Neural progenitor cell (in vitro differentiated cells): Measurements from ENCODE around the gene TK1. TPM values are rescaled to one million over a fixed set of nuclear protein-coding genes. Genes with fewer than 3 reads are reported as not detected.
A peak's percentile ranks its signal among the peaks of the same experiment; 100 is the strongest.

Experiments used
- DNase-seq: peaks from one replicate; pipeline ENCODE4 v3.0.0-alpha.2; 2016; ENCODE audit warnings: low spot score
- H2AFZ ChIP-seq: fragments of 200-600 bp; sonication (generic); replicated peaks from 2 replicates; pipeline ENCODE4 v1.6.1; 2016; ENCODE audit warnings: antibody characterized with exemption
- H3F3A ChIP-seq: fragments of 200-600 bp; sonication (generic); 2 replicates; pipeline ENCODE4 v1.6.1; 2016; ENCODE audit warnings: antibody characterized with exemption, low read depth
- H3K27ac ChIP-seq: fragments of 200-600 bp; sonication (generic); 2 replicates; pipeline ENCODE4 v1.5.1; 2016; ENCODE audit warnings: mild to moderate bottlenecking
- H3K27me3 ChIP-seq: fragments of 200-600 bp; sonication (generic); 2 replicates; pipeline ENCODE4 v1.6.1; 2016; ENCODE audit warnings: mild to moderate bottlenecking, moderate library complexity
- H3K36me3 ChIP-seq: fragments of 200-600 bp; sonication (generic); 2 replicates; pipeline ENCODE4 v1.5.1; 2016
- H3K4me1 ChIP-seq: fragments of 200-600 bp; sonication (generic); 2 replicates; pipeline ENCODE4 v1.6.1; 2016; ENCODE audit warnings: mixed run types
- H3K4me2 ChIP-seq: fragments of 200-600 bp; sonication (generic); 2 replicates; pipeline ENCODE4 v1.6.1; 2016
- H3K4me3 ChIP-seq: fragments of 200-600 bp; sonication (generic); 2 replicates; pipeline ENCODE4 v1.5.1; 2016
- H3K79me2 ChIP-seq: fragments of 200-600 bp; sonication (generic); 2 replicates; pipeline ENCODE4 v1.6.1; 2016; ENCODE audit warnings: low read depth
- H3K9ac ChIP-seq: fragments of 200-600 bp; sonication (generic); 2 replicates; pipeline ENCODE4 v1.6.1; 2016
- H3K9me3 ChIP-seq: fragments of 200-600 bp; sonication (generic); 2 replicates; pipeline ENCODE4 v1.5.1; 2016; ENCODE audit warnings: low read depth
- H4K20me1 ChIP-seq: fragments of 200-600 bp; sonication (generic); 2 replicates; pipeline ENCODE4 v1.6.1; 2016; ENCODE audit warnings: low read depth
- H3K27ac Mint-ChIP-seq: 3 replicates; pipeline ENCODE4 v1.8.0; 2021; ENCODE audit warnings: mixed read lengths
- H3K27me3 Mint-ChIP-seq: 2 replicates; pipeline ENCODE4 v1.8.0; 2022; ENCODE audit warnings: low read depth, mild to moderate bottlenecking, inconsistent platforms, moderate library complexity, mixed read lengths; ENCODE audit not compliant: insufficient read depth
- H3K36me3 Mint-ChIP-seq: 3 replicates; pipeline ENCODE4 v1.8.0; 2021; ENCODE audit warnings: mixed read lengths
- H3K4me1 Mint-ChIP-seq: 3 replicates; pipeline ENCODE4 v1.8.0; 2021; ENCODE audit warnings: mixed read lengths
- H3K4me3 Mint-ChIP-seq: 3 replicates; pipeline ENCODE4 v1.8.0; 2021; ENCODE audit warnings: mild to moderate bottlenecking, moderate library complexity, mixed read lengths
- H3K9me3 Mint-ChIP-seq: 3 replicates; pipeline ENCODE4 v1.8.0; 2020; ENCODE audit warnings: mixed read lengths
- EZH2 ChIP-seq: fragments of 200-600 bp; sonication (generic); IDR thresholded peaks from 2 replicates; pipeline ENCODE4 v1.6.1; 2017; ENCODE audit warnings: antibody characterized with exemption, mild to moderate bottlenecking, moderate library complexity
- EZH2phosphoT487 ChIP-seq: fragments of 200-600 bp; sonication (generic); IDR thresholded peaks from 2 replicates; pipeline ENCODE4 v1.6.1; 2017; ENCODE audit warnings: antibody characterized with exemption
- total RNA-seq: library from RNA; depleted of rRNA; stranded (reverse); fragments of >200 nt; gene quantifications from 2 replicates; pipeline ENCODE4 v1.2.3, GENCODE V29; 2015; ENCODE audit warnings: low replicate concordance
- TF ChIP-seq, protein P1 (sequence below): fragments of 200-600 bp; sonication (generic); IDR thresholded peaks from 2 replicates; pipeline ENCODE4 v1.5.1; 2017; ENCODE audit warnings: antibody characterized with exemption, mild to moderate bottlenecking

TK1 gene
- total RNA-seq, 1 donor from 2014 or later: 27.3 TPM

DNA sequence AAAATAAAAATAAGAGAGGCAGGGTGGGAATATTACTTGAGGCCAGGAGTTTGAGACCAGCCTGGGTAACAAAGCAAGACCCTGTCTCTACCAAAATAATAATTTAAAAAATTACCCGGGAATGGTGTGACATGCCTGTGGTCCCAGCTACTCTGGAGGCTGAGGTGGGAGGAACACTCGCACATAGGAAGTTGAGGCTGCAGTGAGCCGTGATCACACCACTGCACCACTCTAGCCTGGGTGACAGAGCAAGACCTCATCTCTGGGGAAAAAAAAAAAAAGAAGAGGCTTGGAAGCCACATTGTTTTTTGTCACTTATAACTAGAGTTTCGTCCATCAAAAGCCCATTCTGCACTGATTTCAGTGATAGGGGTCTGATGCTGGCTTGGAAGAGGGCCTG is 41.3 kb upstream of the TK1 start:
- H3K36me3 Mint-ChIP-seq: peaks cover 8% of the 10 kb centered on the region
- Histone ChIP-seq H3K4me2 (no peak overlapping the region), H2AFZ (no peak overlapping the region), H3K36me3 (no peaks in the 10 kb centered on the region), H3K79me2 (no peaks in the 10 kb centered on the region), H3K9me3 (no peaks in the 10 kb centered on the region), H3K27ac (no peak overlapping the region), H4K20me1 (no peaks in the 10 kb centered on the region), H3K27me3 (peaks cover 40% of the 10 kb centered on the region), H3K9ac (no peak overlapping the region), H3K4me1 (peaks cover 3% of the 10 kb centered on the region), H3K4me3 (no peak overlapping the region), H3F3A (peaks cover 30% of the 10 kb centered on the region)
- no peaks in the 10 kb centered on the region for H3K9me3 Mint-ChIP-seq
- peaks cover 28% of the 10 kb centered on the region for H3K4me1 Mint-ChIP-seq
- no peak overlapping the region for H3K27ac Mint-ChIP-seq
- H3K4me3 Mint-ChIP-seq: no peak overlapping the region
- no peak for DNase-seq
- TF ChIP-seq, protein P1, sequence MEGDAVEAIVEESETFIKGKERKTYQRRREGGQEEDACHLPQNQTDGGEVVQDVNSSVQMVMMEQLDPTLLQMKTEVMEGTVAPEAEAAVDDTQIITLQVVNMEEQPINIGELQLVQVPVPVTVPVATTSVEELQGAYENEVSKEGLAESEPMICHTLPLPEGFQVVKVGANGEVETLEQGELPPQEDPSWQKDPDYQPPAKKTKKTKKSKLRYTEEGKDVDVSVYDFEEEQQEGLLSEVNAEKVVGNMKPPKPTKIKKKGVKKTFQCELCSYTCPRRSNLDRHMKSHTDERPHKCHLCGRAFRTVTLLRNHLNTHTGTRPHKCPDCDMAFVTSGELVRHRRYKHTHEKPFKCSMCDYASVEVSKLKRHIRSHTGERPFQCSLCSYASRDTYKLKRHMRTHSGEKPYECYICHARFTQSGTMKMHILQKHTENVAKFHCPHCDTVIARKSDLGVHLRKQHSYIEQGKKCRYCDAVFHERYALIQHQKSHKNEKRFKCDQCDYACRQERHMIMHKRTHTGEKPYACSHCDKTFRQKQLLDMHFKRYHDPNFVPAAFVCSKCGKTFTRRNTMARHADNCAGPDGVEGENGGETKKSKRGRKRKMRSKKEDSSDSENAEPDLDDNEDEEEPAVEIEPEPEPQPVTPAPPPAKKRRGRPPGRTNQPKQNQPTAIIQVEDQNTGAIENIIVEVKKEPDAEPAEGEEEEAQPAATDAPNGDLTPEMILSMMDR: no peak
- no peak for TF ChIP-seq EZH2phosphoT487
- TF ChIP-seq EZH2: no peak
- H3K27me3 Mint-ChIP-seq: peaks cover 31% of the 10 kb centered on the region

DNA sequence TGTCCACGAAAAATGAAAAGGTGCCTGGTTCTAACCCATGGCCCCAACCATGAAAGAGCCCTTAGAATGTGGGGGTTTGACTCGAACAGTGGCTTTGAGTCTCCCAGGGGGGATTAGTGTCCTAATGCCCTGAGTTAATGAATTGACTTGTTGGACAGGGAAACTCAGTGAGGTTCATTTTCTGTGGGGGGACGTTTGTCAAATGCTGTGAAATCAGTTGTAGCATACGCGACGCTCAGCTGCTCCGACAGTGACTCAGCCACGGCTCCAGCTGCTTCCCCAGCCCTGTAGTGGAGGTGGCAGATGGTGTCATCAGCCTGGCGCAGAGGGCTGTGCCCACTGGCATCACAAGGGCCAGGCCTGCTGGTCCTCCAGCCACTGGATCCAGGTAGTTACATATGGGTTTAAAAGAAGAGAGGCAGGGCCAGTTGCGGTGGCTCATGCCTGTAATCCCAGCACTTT is 40.6 kb upstream of the TK1 start:
- no peaks in the 10 kb centered on the region for H3K9me3 Mint-ChIP-seq
- H3K4me3 Mint-ChIP-seq: no peak overlapping the region
- no peak overlapping the region for H3K4me3 ChIP-seq
- peaks cover 34% of the 10 kb centered on the region for H3F3A ChIP-seq
- peak; percentile 42 for DNase-seq
- peaks cover 3% of the 10 kb centered on the region for H3K4me1 ChIP-seq
- TF ChIP-seq, protein P1: no peak
- TF ChIP-seq EZH2 (no peak), EZH2phosphoT487 (no peak)
- peaks cover 10% of the 10 kb centered on the region for H3K36me3 Mint-ChIP-seq
- H3K27me3 Mint-ChIP-seq: peaks cover 26% of the 10 kb centered on the region
- no peaks in the 10 kb centered on the region for H3K9me3 ChIP-seq
- H3K27me3 ChIP-seq: peaks cover 33% of the 10 kb centered on the region
- H3K27ac ChIP-seq: no peak overlapping the region
- H3K9ac ChIP-seq: no peak overlapping the region
- no peak overlapping the region for H3K27ac Mint-ChIP-seq
- peaks cover 28% of the 10 kb centered on the region for H3K4me1 Mint-ChIP-seq
- no peak overlapping the region for H2AFZ ChIP-seq
- no peaks in the 10 kb centered on the region for H3K79me2 ChIP-seq
- no peaks in the 10 kb centered on the region for H4K20me1 ChIP-seq
- no peaks in the 10 kb centered on the region for H3K36me3 ChIP-seq
- H3K4me2 ChIP-seq: no peak overlapping the region

DNA sequence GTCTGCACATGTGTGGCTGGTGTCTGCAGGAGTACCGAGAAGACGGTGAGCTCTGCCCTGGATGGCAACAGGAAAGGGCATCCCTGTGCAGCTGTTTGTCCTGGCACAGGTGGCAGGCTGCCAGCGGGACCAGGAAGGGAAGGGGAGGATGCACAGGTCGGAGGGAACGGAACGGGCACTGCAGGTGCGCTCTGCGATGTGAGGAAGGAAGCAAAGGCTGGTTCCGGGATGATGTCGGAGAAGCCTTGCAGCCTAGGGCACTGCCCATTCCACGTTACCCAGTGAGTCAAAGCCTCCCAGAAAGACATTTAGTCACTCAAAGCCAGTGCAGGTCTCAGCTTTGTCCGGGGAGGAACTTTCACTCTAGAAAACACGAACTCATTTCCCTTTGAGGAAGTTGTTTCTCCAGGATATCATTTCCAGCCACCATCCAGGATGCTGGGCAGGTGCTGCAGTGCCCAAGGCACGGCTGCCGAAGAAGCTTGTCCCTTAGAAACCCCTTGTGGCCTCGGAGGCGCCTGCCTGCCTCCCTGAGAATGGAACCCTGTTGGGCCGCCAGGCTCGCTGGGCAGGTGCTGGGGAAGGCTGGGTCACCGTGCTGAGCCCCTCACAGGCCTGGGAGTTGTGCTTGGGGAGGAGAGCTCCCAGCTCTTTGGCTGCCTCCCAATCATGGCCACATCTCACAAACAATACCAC is 40.1 kb upstream of the TK1 start:
- Histone ChIP-seq H3K27ac (no peak overlapping the region), H2AFZ (no peak overlapping the region), H3K9ac (no peak overlapping the region), H3K4me2 (no peak overlapping the region), H3K27me3 (peaks cover 28% of the 10 kb centered on the region), H3F3A (peaks cover 39% of the 10 kb centered on the region), H3K4me1 (peaks cover 3% of the 10 kb centered on the region), H3K9me3 (no peaks in the 10 kb centered on the region), H3K36me3 (no peaks in the 10 kb centered on the region), H4K20me1 (peaks cover under 1% of the 10 kb centered on the region), H3K79me2 (no peaks in the 10 kb centered on the region), H3K4me3 (no peak overlapping the region)
- Mint-ChIP-seq H3K36me3 (peaks cover 10% of the 10 kb centered on the region), H3K9me3 (no peaks in the 10 kb centered on the region), H3K4me1 (peaks cover 28% of the 10 kb centered on the region), H3K27ac (no peak overlapping the region), H3K27me3 (peaks cover 23% of the 10 kb centered on the region), H3K4me3 (no peak overlapping the region)
- no peak for TF ChIP-seq EZH2
- TF ChIP-seq, protein P1: no peak
- TF ChIP-seq EZH2phosphoT487: no peak
- DNase-seq: no peak
